ENCODE data around the gene GATA1.
A peak's percentile ranks its signal among the peaks of the same experiment; 100 is the strongest.

The GATA1 gene

GRCh38 chrX:48800574-48801279 is 14.3 kb downstream of the GATA1 start:
- TF ChIP-seq CTCF (IDR thresholded peaks at IDR 0.05; ENCODE audit: insufficient read depth, missing control alignments), result no peak
- FAIRE-seq, result no peak
- DNase-seq (ENCODE audit: insufficient read length, low spot score), result no peak

GRCh38 chrX:48801280-48802088 is 15.1 kb downstream of the GATA1 start, which contains the start of gene HDAC6:
Gene HDAC6 (plus strand): TSS chrX:48802067. CDS start chrX:48802693, 626 bp downstream.
- TF ChIP-seq CTCF (IDR thresholded peaks at IDR 0.05; ENCODE audit: insufficient read depth, missing control alignments), result no peak
- DNase-seq (ENCODE audit: insufficient read length, low spot score) (peak; percentile 52), FAIRE-seq (no peak)

GRCh38 chrX:48802089-48802904 is 15.9 kb downstream of the GATA1 start:
- TF ChIP-seq CTCF (IDR thresholded peaks at IDR 0.05; ENCODE audit: insufficient read depth, missing control alignments), result no peak
- FAIRE-seq (no peak), DNase-seq (ENCODE audit: insufficient read length, low spot score) (peak; percentile 32)

DNA sequence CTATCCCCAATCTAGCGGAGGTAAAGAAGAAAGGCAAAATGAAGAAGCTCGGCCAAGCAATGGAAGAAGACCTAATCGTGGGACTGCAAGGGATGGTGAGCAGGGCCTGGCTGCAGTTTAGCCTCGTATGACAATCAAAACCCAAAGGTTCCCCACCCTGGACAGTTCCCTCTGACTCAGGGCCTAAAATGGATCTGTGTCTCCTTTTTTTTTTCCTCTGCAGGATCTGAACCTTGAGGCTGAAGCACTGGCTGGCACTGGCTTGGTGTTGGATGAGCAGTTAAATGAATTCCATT is 16.5 kb downstream of the GATA1 start:
- DNase-seq (ENCODE audit: insufficient read length, low spot score), result no peak
- no peak for TF ChIP-seq CTCF (IDR thresholded peaks at IDR 0.05; ENCODE audit: insufficient read depth, missing control alignments)
- FAIRE-seq, result no peak

DNA sequence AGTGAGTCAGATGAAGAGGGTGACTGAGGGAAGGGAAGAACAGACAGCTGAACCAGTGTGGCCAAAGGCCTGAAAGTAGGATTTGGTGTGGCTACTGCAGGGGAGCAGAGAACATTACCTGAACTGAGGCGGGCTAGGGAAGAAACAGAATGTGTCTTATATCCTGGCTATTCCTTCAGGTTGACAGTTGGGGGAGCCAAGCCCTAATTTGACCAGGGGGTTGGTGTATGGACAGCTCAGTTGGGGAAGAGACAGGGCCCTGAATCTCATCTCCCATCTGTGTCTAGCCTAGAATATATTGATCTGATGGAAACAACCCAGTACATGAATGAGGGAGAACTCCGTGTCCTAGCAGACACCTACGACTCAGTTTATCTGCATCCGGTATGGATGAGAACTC is 19.7 kb downstream of the GATA1 start:
- no peak for TF ChIP-seq CTCF (IDR thresholded peaks at IDR 0.05; ENCODE audit: insufficient read depth, missing control alignments)

GRCh38 chrX:48813644-48814043 is 27.3 kb downstream of the GATA1 start:
- TF ChIP-seq CTCF (IDR thresholded peaks at IDR 0.05; ENCODE audit: insufficient read depth, missing control alignments), result no peak
- FAIRE-seq, result no peak
- DNase-seq (ENCODE audit: insufficient read length, low spot score), result no peak

More for the DNA sequence above, 19.7 kb downstream of the GATA1 start:
- no peak for DNase-seq (ENCODE audit: insufficient read length, low spot score)
- FAIRE-seq, result no peak

Data from D721Med (cell line).